Kidney (tissue), 14 donors: Measurements from ENCODE around the gene ATRX. TPM values are rescaled to one million over a fixed set of nuclear protein-coding genes. Genes with fewer than 3 reads are reported as not detected.

Source experiments
- DNase-seq, 5 donors: peaks; one replicate each; pipeline ENCODE4 v3.0.0-alpha.2; 2013 to 2020
- FAIRE-seq: peaks from 2 replicates; lab custom pipeline; 2012; peaks lifted over from hg19 to GRCh38; lab: Jason Lieb, UNC
- H3K27ac ChIP-seq, 2 donors: one replicate each; pipeline ENCODE4 v1.7.0; 2013; ENCODE audit warnings: low read depth in 2 of 2, low read length in 2 of 2, inconsistent platforms in 1 of 2
- H3K27me3 ChIP-seq: one replicate; pipeline ENCODE4 v1.7.1; 2013; ENCODE audit warnings: low read length, inconsistent platforms; ENCODE audit not compliant: control insufficient read depth, insufficient read depth
- H3K36me3 ChIP-seq, 3 donors: one replicate each; pipeline versions ENCODE4 v1.7.0 to v1.7.1; 2013; ENCODE audit warnings: low read length in 3 of 3, control low read depth in 1 of 3, inconsistent platforms in 1 of 3; ENCODE audit not compliant: insufficient read depth in 3 of 3, control insufficient read depth in 2 of 3
- H3K4me1 ChIP-seq, 3 donors: one replicate each; pipeline versions ENCODE4 v1.7.0 to v1.7.1; 2013; ENCODE audit warnings: low read length in 3 of 3, inconsistent platforms in 1 of 3, low read depth in 1 of 3; ENCODE audit not compliant: control insufficient read depth in 2 of 3, insufficient read depth in 2 of 3
- H3K4me3 ChIP-seq, 3 donors: one replicate each; pipeline versions ENCODE4 v1.7.0 to v1.8.1; 2013; ENCODE audit warnings: low read length in 3 of 3, control low read depth in 1 of 3, inconsistent platforms in 1 of 3
- H3K9ac ChIP-seq, 3 donors: one replicate each; pipeline versions ENCODE4 v1.7.0 to v1.7.1; 2013; ENCODE audit warnings: low read length in 3 of 3, control low read depth in 1 of 3, inconsistent platforms in 1 of 3
- H3K9me3 ChIP-seq, 3 donors: one replicate each; pipeline versions ENCODE4 v1.7.0 to v1.7.1; 2013; ENCODE audit warnings: low read length in 3 of 3, control low read depth in 1 of 3, inconsistent platforms in 1 of 3; ENCODE audit not compliant: control insufficient read depth in 2 of 3, insufficient read depth in 1 of 3
- CTCF ChIP-seq: IDR thresholded peaks from 3 replicates; pipeline ENCODE4 v1.5.1; 2012; ENCODE audit warnings: mild to moderate bottlenecking, moderate library complexity, borderline replicate concordance; ENCODE audit not compliant: insufficient read depth; ENCODE audit errors: extremely low read depth
- intact Hi-C: fragments of 100-400 bp; cut with DNase I; formaldehyde crosslinking; loops from one replicate; pipeline ENCODE4 v1.11.1; 2022
- polyA plus RNA-seq: library from polyadenylated mRNA; stranded (reverse); fragments of 350-450 nt; fragmentation: Illumina TruSeq; extraction: RNeasy Lipid Tissue Mini Kit (QIAGEN cat#74804); gene quantifications from one replicate; pipeline ENCODE4 v1.2.3, GENCODE V29; 2014; ENCODE audit warnings: low read depth, low replicate concordance; ENCODE audit not compliant: insufficient read depth
- total RNA-seq: library from RNA; stranded (reverse); fragmentation: NEBNext Ultra II Directional; extraction: Animal tissue kit (Norgen Biotek cat#: 25700); gene quantifications from one replicate; pipeline ENCODE4 v1.2.1, GENCODE V29; 2021
- donor health status: control.
- donor health status: control.
- donor health status: control.
- donor health status: control.
- donor health status: control.
- donor health status: DM: yes; HTN: yes; CAD: no.
- donor health status: Normal renal cell carcinoma (clear cell type).

ATRX gene
- total and polyA plus RNA-seq, 2 donors from 2014 or later = 6.0 to 93.5 TPM

DNA sequence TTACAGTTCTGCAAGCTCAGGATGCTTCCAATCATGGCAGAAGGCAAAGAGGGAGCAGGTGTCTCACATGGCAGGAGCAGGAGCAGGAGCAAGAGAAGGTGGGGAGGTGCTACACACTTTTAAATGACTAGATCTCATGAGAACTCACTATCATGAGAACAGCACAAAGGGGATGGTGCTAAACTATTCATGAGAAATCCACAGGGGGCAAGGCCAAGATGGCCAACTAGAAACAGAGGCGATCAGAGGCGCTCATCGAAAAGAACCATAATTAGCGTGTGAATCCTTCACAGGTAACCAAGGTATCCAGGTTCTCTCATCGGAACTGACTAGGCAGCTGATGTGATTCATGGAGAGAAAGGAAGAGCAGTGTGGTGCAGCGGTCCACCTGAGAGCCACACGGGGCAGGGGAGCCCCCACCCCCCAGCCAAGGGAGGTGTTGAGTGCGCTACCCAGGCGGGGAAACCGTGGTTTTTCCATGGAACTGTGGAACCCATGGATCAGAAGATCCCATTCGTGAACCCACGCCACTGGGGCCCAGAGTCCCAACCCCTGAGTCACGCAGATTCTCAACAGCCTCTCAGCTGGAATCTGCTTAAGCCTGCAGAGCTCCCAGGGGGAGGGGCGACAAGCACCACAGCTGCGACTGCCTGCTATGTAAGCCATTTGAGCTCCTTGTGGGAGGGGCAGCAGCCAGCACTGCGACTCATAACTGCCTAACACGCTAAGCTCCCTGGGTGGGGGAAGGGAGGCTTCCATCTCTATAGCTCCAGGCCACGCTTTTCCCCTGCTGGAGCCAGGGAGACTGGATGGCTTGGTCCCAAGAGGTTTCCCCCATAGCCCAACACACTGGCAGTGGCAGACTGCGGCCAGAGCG, 292.1 kb downstream of the ATRX start:
- Histone ChIP-seq H3K4me1 (no peaks in the 10 kb centered on the region), H3K4me3 (no peak overlapping the region), H3K9me3 (no peaks in the 10 kb centered on the region), H3K27ac (no peak overlapping the region), H3K36me3 (no peaks in the 10 kb centered on the region), H3K27me3 (no peaks in the 10 kb centered on the region), H3K9ac (no peak overlapping the region)
- no peak for TF ChIP-seq CTCF
- DNase-seq (peak in 3 of 5 donors; percentile 14 to 45 (median 33)), FAIRE-seq (no peak)
- intact Hi-C loops = no loop called here

DNA sequence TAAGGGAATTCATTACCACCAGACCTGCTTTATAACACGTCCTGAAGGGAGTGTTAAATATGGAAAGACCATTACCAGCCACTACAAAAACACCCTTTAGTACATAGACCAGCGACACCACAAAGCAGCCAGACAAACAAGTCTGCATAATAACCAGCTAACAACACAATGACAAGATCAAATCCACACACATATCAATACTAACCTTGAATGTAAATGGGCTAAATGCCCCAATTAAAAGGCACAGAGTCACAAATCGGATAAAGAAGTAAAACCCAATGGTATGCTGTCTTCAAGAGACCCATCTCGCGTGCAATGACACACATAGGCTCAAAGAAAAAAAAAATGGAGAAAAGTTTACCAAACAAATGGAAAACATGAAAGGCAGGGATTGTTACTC, 302.0 kb downstream of the ATRX start:
- FAIRE-seq = no peak
- H3K27ac ChIP-seq = no peak overlapping the region
- H3K27me3 ChIP-seq = no peaks in the 10 kb centered on the region
- H3K9ac ChIP-seq = no peak overlapping the region
- no peak overlapping the region for H3K4me3 ChIP-seq
- H3K9me3 ChIP-seq = no peaks in the 10 kb centered on the region
- no peaks in the 10 kb centered on the region for H3K4me1 ChIP-seq
- DNase-seq = no peak
- no peak for TF ChIP-seq CTCF
- no peaks in the 10 kb centered on the region for H3K36me3 ChIP-seq
- intact Hi-C loops = no loop called here

- DNase-seq (no peak), FAIRE-seq (no peak)
- Histone ChIP-seq H3K9ac (no peak overlapping the region), H3K9me3 (no peaks in the 10 kb centered on the region), H3K27me3 (no peaks in the 10 kb centered on the region), H3K4me3 (no peak overlapping the region), H3K36me3 (no peaks in the 10 kb centered on the region), H3K4me1 (no peaks in the 10 kb centered on the region), H3K27ac (no peak overlapping the region)
- TF ChIP-seq CTCF = no peak
- intact Hi-C loops = no loop called here
Observed at GRCh38 chrX:77455437-77455836, 330.6 kb downstream of the ATRX start.

Other genes with a start within 250 kb of the ATRX start
- gene MAGT1, start 109.2 kb upstream of the ATRX start, total RNA-seq = 86.8 TPM
- 36.5 TPM for gene MAGT1, start 109.2 kb upstream of the ATRX start, polyA plus RNA-seq
- 233 TPM for gene COX7B, start 113.3 kb upstream of the ATRX start, total RNA-seq
- 1,977 TPM for gene COX7B, start 113.3 kb upstream of the ATRX start, polyA plus RNA-seq
- gene ATP7A, start 124.5 kb upstream of the ATRX start, total RNA-seq = 11.9 TPM
- gene ATP7A, start 124.5 kb upstream of the ATRX start, polyA plus RNA-seq = 1.9 TPM
- not detected for gene PGAM4, start 183.4 kb upstream of the ATRX start, total RNA-seq
- not detected for gene PGAM4, start 183.4 kb upstream of the ATRX start, polyA plus RNA-seq